Measurements from ENCODE around the gene MCTP1.
"Not testable (repeated sequence)": the region's sequence is repeated elsewhere in the genome, so short reads cannot be mapped to it uniquely, and the experiment has no call there.

Gene MCTP1

DNA sequence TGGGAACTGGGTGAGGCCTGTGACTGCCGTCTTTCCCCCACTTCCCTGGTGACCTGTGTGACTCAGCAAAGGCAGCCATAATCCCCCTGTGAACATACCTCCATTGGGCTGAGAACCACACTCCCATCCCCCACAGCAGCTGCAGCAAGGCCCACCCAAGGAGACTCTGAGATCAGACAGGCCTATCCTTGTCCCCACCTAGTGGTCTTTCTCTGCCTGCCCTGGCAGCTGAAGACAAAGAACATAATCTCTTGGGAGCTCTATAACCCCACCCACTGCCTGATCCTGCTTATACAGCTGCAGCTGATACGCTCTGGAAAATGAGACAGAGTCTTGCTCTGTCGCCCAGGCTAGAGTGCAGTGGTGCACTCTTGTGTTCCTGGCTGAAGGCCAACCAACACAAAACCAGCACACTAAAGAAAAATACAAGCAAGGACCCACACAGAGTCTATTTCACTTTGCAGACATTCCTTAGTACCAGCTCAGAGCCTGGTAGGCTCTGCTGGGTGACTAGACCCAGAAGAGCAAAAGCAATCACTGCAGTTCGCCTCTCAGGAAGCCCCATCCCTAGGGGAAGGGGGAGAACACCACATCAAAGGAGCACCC, 106.7 kb downstream of the MCTP1 start:
- peak; percentile 23 for DNase-seq

DNA sequence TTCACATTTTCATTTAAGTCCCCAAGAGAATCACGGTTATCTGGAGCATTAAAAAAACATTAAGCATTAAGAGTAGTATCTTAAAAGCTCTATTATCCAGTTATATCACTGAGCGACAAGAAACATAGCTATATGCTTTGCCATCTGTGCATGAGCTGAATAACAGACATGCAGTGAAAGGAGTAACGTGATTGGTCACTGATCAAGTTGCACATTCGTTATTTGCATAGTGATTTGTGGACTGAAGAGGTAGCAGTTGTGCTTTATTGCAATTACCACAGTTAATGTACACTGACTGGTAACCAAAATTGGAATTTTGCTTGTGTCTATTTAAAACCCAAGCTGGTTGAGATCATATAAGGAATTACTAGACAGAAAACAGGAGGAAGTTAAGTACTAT, 107.4 kb downstream of the MCTP1 start:
- DNase-seq, result no peak

DNA sequence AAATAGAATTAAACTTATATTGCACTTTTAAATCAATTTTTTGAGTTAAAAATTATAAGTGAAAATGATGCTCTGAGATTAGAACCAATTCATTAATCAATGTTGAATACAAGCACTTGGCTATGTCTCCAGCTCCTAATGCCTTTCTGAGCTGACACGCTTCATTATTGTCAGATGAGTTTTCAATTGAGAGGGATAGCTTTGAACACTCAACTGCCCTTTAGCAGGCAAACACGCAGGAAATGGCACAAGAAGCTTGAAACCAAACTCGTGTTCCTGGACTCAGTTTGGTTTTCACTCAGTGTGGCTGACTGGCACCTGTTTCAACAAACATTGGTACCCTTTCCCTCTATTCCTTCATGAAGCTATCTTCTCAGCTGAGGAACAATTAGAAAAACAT, 109.8 kb downstream of the MCTP1 start:
- no peak for DNase-seq

GRCh38 chr5:95172659-95173058, 112.2 kb downstream of the MCTP1 start:
- no peak for DNase-seq

GRCh38 chr5:95164861-95165260, 120.0 kb downstream of the MCTP1 start:
- DNase-seq, result no peak

DNA sequence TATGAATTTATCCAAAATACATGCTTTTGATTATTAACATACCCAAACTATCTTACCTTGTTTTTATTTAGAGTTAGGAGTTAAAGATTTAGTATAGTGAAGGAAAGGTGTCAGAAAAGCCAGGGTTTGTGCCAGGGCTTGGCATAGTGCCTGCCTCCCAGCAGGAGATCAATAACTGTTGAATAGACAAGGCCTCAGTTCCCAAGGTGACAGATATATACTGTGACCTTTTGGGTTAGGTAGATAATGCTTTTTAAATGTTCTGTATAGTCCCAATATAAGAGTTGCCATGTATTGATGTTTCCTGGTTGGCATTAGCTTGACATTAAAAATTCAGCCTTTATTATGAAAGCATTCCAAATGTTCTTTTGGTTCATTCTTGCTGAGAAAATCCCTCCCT, 121.8 kb downstream of the MCTP1 start:
- DNase-seq, result no peak

- DNase-seq, result peak; percentile 82
Measured at GRCh38 chr5:95162231-95162992, 122.5 kb downstream of the MCTP1 start.

DNA sequence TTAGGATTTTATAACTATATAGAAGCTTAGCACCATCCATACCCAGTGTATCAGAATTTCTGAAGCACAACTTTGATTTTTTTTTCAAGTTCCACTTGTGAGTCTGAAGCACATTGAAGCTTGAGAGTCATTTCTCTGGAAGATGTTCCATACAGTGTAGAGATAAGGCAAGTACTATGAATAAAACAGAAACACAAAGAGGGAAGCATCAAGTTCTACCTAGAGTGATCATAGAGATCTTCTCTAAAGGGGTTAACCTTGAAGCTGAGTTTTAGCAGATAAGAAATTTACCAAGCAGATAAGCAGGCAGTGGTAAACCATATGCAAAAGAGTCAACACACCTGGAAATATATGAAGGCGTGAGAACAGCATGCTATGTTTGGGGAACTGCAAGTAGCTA, 125.3 kb downstream of the MCTP1 start:
- DNase-seq, result no peak

DNA sequence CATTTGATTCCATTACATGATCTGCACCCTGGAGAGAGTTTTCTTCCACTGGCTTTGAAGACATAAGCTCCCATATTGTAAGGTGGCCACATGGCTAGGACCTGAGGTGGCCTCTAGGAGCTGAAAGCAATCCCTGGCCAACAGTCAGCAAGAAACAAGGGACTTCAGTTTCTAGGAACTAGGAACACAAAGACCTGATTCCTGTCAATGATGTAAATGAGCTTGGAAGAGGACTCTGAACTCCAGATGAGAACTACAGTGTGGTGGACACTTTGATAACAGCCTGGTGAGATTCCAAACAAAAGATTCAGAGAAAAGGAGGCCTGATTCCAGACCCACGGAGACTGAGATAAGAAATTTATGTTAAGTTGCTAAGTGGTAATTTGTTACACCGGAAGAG, 129.0 kb downstream of the MCTP1 start:
- DNase-seq, result no peak

DNA sequence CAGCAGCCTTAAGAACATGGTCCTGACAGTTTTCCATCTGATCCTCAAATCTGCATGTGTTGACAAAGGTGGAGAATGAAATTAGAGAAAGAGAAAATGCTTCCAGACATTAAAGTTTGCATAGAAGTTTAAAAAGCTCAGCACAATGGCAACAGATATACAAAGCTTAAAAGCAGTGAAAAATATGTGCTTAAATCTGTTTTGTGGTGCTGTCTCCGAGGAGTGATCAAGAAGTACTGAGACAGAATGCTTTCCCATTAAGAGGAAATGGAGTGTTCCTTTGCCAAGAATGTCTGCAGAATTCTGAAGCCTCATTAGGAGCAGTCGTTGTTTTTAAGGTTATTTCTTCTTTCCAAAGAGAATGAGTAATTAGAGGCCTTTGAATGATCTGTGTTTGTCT, 131.4 kb downstream of the MCTP1 start:
- DNase-seq, result no peak

- DNase-seq, result peak; percentile 57
Measured at GRCh38 chr5:95152535-95152934, 132.4 kb downstream of the MCTP1 start.

DNA sequence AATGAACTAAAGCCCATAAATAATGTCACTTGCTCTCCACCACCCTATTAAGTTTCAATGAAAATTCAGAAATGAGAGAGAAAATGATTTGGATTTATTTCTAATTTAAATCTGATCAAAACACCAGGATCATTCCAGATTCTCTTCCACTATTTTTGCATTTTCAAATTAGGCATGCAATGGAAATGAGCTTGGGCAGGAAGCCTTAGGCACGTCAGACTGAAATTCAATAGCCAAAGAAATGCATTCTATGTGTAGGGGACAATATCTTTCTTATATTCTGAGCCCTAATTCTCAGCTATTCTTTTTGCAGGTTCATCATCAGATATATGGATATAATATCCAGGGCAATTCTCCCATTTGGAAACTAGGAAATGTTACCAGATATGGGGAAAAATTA, 132.8 kb downstream of the MCTP1 start:
- DNase-seq, result no peak

DNA sequence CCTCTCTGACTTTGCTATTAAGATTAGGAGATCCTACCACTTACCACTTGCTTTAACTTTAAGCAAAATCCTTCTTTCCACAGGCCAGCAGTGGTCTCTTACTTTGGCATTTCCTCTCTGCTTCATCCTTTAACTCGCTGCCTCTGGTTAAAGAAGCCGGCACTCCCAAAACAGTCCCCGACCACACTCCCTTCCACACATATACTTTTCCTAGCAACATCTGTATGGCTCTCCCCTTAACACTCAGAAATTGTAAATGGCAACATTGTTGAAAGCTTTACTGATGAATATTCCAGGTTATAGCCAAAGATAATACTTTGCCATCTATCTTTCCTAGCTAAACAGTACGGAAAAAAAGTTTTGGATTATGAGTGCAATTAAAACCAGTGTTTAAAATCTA, 133.2 kb downstream of the MCTP1 start:
- DNase-seq, result no peak

DNA sequence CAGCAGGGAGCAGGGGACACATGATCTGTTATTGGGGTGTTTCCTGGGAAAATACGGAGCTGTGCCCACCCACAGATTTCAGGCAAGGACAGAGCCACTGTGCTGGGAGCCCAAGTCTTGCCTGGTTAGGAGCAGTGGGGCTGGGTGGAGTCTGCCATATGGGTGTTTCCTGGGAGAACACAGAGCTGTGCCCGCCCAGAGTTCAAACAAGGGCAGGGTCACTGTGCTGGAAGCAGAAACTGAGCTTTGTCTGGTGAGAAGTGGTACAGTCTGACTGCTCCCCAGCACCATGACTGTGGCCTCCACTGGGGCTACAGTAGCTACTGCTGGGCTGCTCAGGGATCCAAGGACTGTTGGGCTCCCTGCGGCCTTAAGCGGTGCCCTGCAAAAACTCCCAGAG, 135.5 kb downstream of the MCTP1 start:
- no peak for DNase-seq

- no peak for DNase-seq
Measured at GRCh38 chr5:95148453-95148852, 136.4 kb downstream of the MCTP1 start.

GRCh38 chr5:95143858-95144257, 141.0 kb downstream of the MCTP1 start:
- DNase-seq, result not testable (repeated sequence)

DNA sequence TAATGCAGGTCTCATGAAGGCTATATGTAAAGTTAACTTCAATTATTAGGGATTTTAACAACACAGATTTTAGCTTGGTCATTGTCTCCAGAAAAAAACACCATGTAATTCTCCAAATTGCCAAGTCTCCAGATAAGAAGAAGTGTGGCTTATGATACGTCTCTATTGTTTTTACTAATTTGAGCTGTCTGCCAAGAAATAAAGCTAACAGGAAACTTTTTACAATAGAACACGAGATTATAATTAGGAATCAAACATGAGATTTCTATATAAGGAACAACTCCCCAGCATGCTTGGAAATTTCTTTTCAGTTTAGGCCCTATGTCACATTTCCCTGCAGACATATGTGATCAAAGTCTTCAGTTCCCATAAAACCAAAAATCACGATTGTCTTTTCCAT, 142.7 kb downstream of the MCTP1 start:
- no peak for DNase-seq

DNA sequence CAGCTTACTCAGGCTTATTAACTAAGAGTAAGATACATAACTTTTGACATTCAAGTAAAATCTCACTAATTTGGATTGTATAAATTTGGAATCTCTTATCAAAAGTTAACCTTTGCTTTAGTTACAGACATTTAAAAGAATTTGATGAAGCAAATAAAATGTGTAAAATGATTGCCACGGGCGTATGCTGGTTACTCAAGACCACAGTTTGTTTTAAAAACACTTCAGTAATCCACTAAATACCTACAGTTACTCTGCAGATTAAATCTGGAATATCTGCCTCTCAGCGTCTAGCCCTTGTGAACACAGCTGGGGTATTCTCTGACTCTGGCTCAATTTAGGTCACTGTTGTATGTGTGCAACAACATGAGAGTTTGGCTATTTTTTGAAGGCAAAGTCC, 143.8 kb downstream of the MCTP1 start:
- no peak for DNase-seq

DNA sequence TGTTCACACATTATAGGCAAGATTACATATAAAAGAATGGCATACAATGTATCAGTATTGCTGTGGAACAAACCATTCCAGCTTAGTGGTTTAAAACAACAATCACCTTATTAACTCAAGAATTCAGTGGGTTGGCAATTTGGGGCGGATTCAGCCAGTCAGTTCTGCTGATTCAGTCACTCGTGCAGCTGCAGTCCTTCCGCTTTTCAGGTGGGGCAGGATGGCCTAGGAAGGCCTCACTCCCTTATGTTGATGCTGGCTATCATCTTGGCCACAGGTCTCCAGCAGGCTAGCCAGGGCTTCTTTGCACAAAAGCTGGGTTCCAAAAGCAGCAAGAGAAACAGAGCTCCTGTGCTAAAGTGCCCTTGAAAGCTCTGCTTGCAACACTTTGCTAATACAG, 150.6 kb downstream of the MCTP1 start:
- DNase-seq, result no peak

DNA sequence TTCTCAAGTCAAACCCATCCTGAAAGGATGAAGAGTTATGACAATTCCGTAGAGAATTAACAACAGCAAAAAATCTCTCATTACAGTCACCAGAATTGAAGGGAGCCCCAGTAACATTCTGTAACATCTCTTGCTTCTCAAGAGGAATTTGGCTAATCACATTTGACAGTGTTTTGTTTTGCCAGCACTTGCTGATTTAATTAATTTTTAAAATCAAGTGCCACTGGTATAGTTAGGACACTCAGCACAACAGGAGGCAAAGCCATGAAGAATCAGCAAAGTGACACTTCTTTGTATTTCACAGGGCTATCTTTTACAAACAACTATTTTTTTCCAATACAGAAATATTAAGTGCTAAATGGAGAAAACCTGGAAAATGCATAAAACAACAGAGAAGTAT, 152.8 kb downstream of the MCTP1 start:
- no peak for DNase-seq

GRCh38 chr5:95130941-95131340, 154.0 kb downstream of the MCTP1 start:
- DNase-seq, result no peak

DNA sequence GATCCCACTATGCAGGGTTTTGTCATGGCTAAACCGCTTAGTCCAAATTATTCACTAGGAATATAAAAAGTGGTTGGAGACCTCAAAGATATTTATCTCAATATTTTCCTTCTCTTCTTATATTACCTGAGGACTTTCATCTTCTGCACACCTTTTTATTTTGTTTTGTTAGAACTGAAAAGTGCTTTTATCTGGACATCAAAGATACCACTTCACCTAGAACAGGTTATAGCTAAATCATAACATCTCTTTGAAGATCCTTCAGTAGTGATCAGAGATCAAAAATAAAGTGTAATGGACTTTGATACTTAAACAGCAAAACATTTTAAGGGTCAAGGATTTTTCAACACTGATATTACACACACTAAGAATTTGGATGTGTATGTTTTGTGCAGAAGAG, 160.2 kb downstream of the MCTP1 start:
- no peak for DNase-seq

DNA sequence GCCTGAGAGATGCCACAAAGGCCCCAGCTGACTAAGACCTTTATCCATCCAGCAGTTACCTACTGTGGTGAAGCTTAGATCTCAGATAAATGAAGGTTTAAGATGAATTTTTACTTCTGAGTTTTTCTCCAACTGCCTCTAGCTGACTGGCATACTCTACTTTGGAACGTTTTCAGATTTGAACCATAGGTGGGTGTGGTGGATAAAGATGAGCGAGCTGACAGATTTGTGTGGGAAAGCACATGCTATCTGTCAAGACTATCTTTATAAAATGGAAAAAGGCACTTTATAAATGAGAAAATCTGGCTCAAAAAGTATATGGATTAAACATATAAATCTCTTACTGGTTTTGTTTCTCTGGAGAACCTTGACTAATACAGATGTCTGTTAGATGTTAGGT, 160.8 kb downstream of the MCTP1 start:
- no peak for DNase-seq

- DNase-seq, result no peak
Measured at GRCh38 chr5:95114902-95115301, 170.0 kb downstream of the MCTP1 start.

DNA sequence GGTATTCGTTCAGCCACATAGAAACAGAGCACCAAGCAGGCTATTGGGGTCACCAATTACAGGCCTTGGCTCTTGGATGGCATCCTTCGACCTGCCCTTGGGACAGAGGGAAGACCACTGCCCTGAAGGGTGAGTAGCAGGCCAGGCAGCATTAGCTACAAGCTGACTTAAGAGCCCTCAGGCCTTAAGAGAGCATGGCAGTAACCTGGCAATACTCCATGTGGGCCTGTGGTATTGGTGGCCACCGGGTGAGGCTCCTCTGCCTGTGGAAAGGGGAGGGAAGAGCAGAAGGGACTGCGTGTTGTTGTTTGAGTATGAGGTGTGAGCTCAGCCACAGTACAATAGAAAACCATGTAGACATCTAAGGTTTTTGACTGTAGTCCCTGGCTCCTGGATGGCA, 170.6 kb downstream of the MCTP1 start:
- no peak for DNase-seq

Measured in MV-4-11 (cell line).